Measurements from ENCODE around the gene XPO1. TPM values are rescaled to one million over a fixed set of nuclear protein-coding genes. Genes with fewer than 3 reads are reported as not detected.

The XPO1 gene
- total and polyA plus RNA-seq, 2 of the 4 experiments (the other 2 are of a cell fraction) = 78.5 to 104 TPM

DNA sequence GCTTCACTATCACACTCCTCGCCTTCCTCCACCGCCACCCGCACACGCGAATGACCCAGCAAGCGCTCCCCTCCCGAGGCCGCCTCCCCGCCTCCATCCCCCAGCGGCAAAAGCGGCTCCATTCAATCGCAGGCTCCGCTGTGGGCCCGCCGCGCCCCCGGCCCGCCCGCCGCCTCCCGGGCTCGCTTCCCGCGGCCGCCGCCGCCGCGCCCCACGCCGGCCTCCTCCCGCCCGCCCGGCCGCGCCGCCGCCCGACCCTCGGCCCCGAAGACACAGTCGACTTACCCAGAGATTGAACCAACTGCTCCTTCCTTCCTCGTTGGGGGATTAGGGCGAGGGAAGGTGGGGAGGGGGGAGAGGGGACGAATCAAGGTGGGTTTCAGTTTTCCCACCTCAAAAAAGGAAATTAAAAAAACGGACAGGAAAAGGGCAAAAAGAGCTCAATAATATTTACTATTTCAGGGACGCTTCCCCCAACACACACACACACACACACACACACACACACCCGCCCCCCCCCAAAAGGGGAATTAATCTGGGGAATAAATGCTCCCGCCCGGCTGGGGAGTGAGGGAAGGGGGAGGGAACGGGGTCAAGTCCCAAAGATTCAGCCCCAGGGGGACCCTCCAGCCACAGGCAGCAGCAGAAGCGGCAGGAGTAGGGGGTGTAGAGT lies 743 bp downstream of the XPO1 start:
- intact Hi-C loops (cut with micrococcal nuclease) = loop anchor here (2.0 to 10.0 kb wide), 5 partner anchors 49 to 347 kb away; partner anchors contain the start of genes CCT4 and FAM161A

More for the DNA sequence above, 743 bp downstream of the XPO1 start:
- Histone ChIP-seq H3K14ac (replicated peaks; ENCODE audit: low read depth, low read length) (peak overlapping the region; percentile 99), H2BK20ac (ENCODE audit: low read depth, low read length) (no peak overlapping the region), H3K18ac (ENCODE audit: low read depth, low read length) (peak overlapping the region; percentile 84; the same call in 1 of the 2 replicates), H3K4me2 (ENCODE audit: low read depth, low read length) (0 out of 2 replicates have a peak overlapping the region, but pooled peaks have one; percentile 4), H3K4me1 (ENCODE audit: control insufficient read depth, insufficient read depth, low read length) (peaks cover 4% of the 10 kb centered on the region), H2AK5ac (ENCODE audit: low read depth, low read length) (peak overlapping the region; percentile 90), H3K9me1 (ENCODE audit: insufficient read depth, low read length) (no peaks in the 10 kb centered on the region), H3K9ac (ENCODE audit: low read depth, low read length) (peak overlapping the region; percentile 98), H2BK120ac (ENCODE audit: low read depth, low read length) (0 out of 2 replicates have a peak overlapping the region, but pooled peaks have one; percentile 30), H3K23ac (ENCODE audit: low read depth, low read length) (peak overlapping the region; percentile 91), H4K8ac (ENCODE audit: low read depth in 2 of 2, low read length in 2 of 2) (peak overlapping the region; percentile 79 to 90), H3K79me1 (ENCODE audit: low read depth in 1 of 2, low read length in 2 of 2) (peaks cover 3 to 10% of the 10 kb centered on the region in 2 experiments; a peak in 2 of 4 replicates), H3K27ac (ENCODE audit: insufficient read depth, low read length) (peak overlapping the region; percentile 89), H3K56ac (ENCODE audit: extremely low read depth, insufficient read depth, low read length) (peak overlapping the region; percentile 94), H3K36me3 (ENCODE audit: control insufficient read depth, insufficient read depth, low read length) (no peaks in the 10 kb centered on the region), H4K5ac (ENCODE audit: low read depth, low read length) (peak overlapping the region; percentile 31; the same call in 1 of the 2 replicates), H2BK15ac (ENCODE audit: low read depth, low read length) (no peak overlapping the region), H2AK9ac (replicated peaks; ENCODE audit: low read depth, low read length, poor library complexity) (peak overlapping the region; percentile 98), H2AFZ (replicated peaks; ENCODE audit: low read length, poor library complexity) (peak overlapping the region; percentile 94), H3K9me3 (ENCODE audit: control insufficient read depth, insufficient read depth, low read length) (no peaks in the 10 kb centered on the region), H2BK5ac (ENCODE audit: low read depth, low read length, poor library complexity, severe bottlenecking) (peak overlapping the region; percentile 92), H4K91ac (ENCODE audit: insufficient read depth, low read depth, low read length) (peak overlapping the region; percentile 90), H4K20me1 (ENCODE audit: insufficient read depth, low read length) (peaks cover 41% of the 10 kb centered on the region), H3K27me3 (ENCODE audit: control insufficient read depth, insufficient read depth, low read length) (no peaks in the 10 kb centered on the region), H3K4me3 (ENCODE audit: insufficient read depth, low read depth, low read length) (peak overlapping the region; percentile 83), H3K4ac (ENCODE audit: low read depth, low read length) (peak overlapping the region; percentile 88)
- ChIA-PET POLR2A (ENCODE audit: unreplicated experiment) (interaction anchor here (0.6 kb wide), 1 partner anchor 9 kb away, joined by 3 read pairs; no protein-coding TSS in a partner anchor), CTCF (no interaction called here)
- BruUV-seq (replicated peaks) = no TSS peak
- ATAC-seq (ENCODE audit: low read depth) (0 out of 2 replicates have a peak, but pooled peaks have one; percentile 0), DNase-seq (peak; percentile 8)
- in situ Hi-C loops (cut with MboI; ENCODE audit: low sequenced_read_pairs) = no loop called here
- no peak for TF ChIP-seq RAD21 (IDR thresholded peaks at IDR 0.05; ENCODE audit: low read length)
- 0 out of 2 replicates have a peak, but pooled peaks have one; percentile 23 for TF ChIP-seq MAZ (IDR thresholded peaks at IDR 0.05; ENCODE audit: borderline replicate concordance, low read depth, low read length)
- dilution Hi-C loops (cut with HindIII; ENCODE audit: low sequenced_read_pairs, unreplicated experiment) = no loop called here
- WGBS, 2 experiments (ENCODE audit: extremely low coverage in 2 of 2, insufficient read length in 1 of 2) = 0% methylated on average over 5 of the region's 52 CpGs; no CpG with 5 or more reads in 1 of the 2 experiments
